Panc1 (cell line): ENCODE data around the gene TMEM81. TPM values are rescaled to one million over a fixed set of nuclear protein-coding genes. Genes with fewer than 3 reads are reported as not detected.

Experiments
- ATAC-seq: fragments of 200-7000 bp; cut with Tn5 transposase; 2 replicates; pipeline ENCODE4 v1.9.1; 2020; ENCODE audit warnings: mild to moderate bottlenecking, moderate library complexity
- BruUV-seq: library from RNA; stranded (reverse); fragments of 400-500 nt; replicated peaks from 2 replicates; lab custom pipeline; 2021; lab: Mats Ljungman, UMichigan
- CTCF ChIA-PET: fragments of 300-600 bp; sonication (Branson Sonifier 250); formaldehyde crosslinking; loops from one replicate; lab custom pipeline; 2022; ENCODE audit warnings: antibody characterized with exemption; lab: Charles Lee
- POLR2A ChIA-PET: fragments of 300-600 bp; sonication (Branson Sonifier 250); formaldehyde crosslinking; loops from one replicate; lab custom pipeline; 2022; ENCODE audit warnings: antibody characterized with exemption; lab: Charles Lee
- DNase-seq: peaks from one replicate; pipeline ENCODE4 v3.0.0-alpha.2; 2010; ENCODE audit warnings: low read depth, low spot score
- H3K27ac ChIP-seq: 2 replicates; pipeline ENCODE4 v1.5.1; 2011; ENCODE audit warnings: mild to moderate bottlenecking, low read length, inconsistent platforms
- H3K27me3 ChIP-seq: fragments of 200-500 bp; sonication (Bioruptor generic); 2 replicates; pipeline ENCODE4 v1.6.0; 2014; ENCODE audit warnings: low read length, inconsistent platforms; ENCODE audit not compliant: control insufficient read depth, insufficient read depth
- H3K36me3 ChIP-seq: fragments of 200-500 bp; sonication (Bioruptor generic); 2 replicates; pipeline ENCODE4 v1.5.1; 2014; ENCODE audit warnings: inconsistent platforms, mild to moderate bottlenecking, low read length, moderate library complexity; ENCODE audit not compliant: control insufficient read depth, insufficient read depth
- H3K4me1 ChIP-seq: 2 replicates; pipeline ENCODE4 v1.5.1; 2011; ENCODE audit warnings: inconsistent platforms, mild to moderate bottlenecking, low read length, moderate library complexity; ENCODE audit not compliant: control insufficient read depth, insufficient read depth
- H3K4me3 ChIP-seq, 2 experiments: 2 replicates each; pipeline ENCODE4 v1.5.1; 2011 to 2012; ENCODE audit warnings: low read depth in 2 of 2, low read length in 2 of 2, mild to moderate bottlenecking in 2 of 2, inconsistent platforms in 1 of 2, moderate library complexity in 1 of 2
- H3K9me3 ChIP-seq: fragments of 200-500 bp; sonication (Bioruptor generic); 2 replicates; pipeline ENCODE4 v1.5.1; 2014; ENCODE audit warnings: low read depth, mild to moderate bottlenecking, inconsistent platforms, low read length, moderate library complexity; ENCODE audit not compliant: control insufficient read depth, insufficient read depth
- SIN3A ChIP-seq: IDR thresholded peaks from 2 replicates; pipeline ENCODE4 v1.6.1; 2012; ENCODE audit warnings: low read depth, mild to moderate bottlenecking, low read length, moderate library complexity, borderline replicate concordance; ENCODE audit not compliant: insufficient read depth
- TCF7L2 ChIP-seq: IDR thresholded peaks from 2 replicates; pipeline ENCODE4 v1.6.1; 2011; ENCODE audit warnings: mild to moderate bottlenecking, low read depth, low read length, inconsistent platforms
- in situ Hi-C: cut with HindIII; loops from 2 replicates; pipeline ENCODE4 v1.10.0; 2016; ENCODE audit warnings: low sequenced_read_pairs, low pct_unique_long_range_greater_than_20kb
- intact Hi-C: fragments of 100-400 bp; cut with micrococcal nuclease; formaldehyde crosslinking; loops from one replicate; pipeline ENCODE4 v1.10.0; 2022; ENCODE audit not compliant: unreplicated experiment
- total RNA-seq: library from RNA; stranded (reverse); gene quantifications from one replicate; pipeline ENCODE4 v1.2.1, GENCODE V29; 2021; ENCODE audit not compliant: unreplicated experiment
- TF ChIP-seq, protein P1 (sequence below), 2 experiments: IDR thresholded peaks; 2 replicates each; pipeline ENCODE4 v1.6.1; 2011 to 2012; ENCODE audit warnings: low read depth in 2 of 2, control low read depth in 1 of 2, low read length in 1 of 2, mild to moderate bottlenecking in 1 of 2, moderate library complexity in 1 of 2; ENCODE audit not compliant: insufficient read depth in 1 of 2

TMEM81 gene
- total RNA-seq, 1 experiment from 2014 or later: 4.0 TPM

- H3K4me1 ChIP-seq: no peaks in the 10 kb centered on the region
- DNase-seq (no peak), ATAC-seq (no peak)
- ChIA-PET CTCF (no interaction called here), POLR2A (no interaction called here)
- no peak overlapping the region for H3K27ac ChIP-seq
- BruUV-seq: no TSS peak
- no peaks in the 10 kb centered on the region for H3K36me3 ChIP-seq
- peaks cover 15% of the 10 kb centered on the region for H3K27me3 ChIP-seq
- no peak overlapping the region for H3K4me3 ChIP-seq
- intact Hi-C loops (no loop called here), in situ Hi-C loops (no loop called here)
- H3K9me3 ChIP-seq: no peaks in the 10 kb centered on the region
- TF ChIP-seq, protein P1, sequence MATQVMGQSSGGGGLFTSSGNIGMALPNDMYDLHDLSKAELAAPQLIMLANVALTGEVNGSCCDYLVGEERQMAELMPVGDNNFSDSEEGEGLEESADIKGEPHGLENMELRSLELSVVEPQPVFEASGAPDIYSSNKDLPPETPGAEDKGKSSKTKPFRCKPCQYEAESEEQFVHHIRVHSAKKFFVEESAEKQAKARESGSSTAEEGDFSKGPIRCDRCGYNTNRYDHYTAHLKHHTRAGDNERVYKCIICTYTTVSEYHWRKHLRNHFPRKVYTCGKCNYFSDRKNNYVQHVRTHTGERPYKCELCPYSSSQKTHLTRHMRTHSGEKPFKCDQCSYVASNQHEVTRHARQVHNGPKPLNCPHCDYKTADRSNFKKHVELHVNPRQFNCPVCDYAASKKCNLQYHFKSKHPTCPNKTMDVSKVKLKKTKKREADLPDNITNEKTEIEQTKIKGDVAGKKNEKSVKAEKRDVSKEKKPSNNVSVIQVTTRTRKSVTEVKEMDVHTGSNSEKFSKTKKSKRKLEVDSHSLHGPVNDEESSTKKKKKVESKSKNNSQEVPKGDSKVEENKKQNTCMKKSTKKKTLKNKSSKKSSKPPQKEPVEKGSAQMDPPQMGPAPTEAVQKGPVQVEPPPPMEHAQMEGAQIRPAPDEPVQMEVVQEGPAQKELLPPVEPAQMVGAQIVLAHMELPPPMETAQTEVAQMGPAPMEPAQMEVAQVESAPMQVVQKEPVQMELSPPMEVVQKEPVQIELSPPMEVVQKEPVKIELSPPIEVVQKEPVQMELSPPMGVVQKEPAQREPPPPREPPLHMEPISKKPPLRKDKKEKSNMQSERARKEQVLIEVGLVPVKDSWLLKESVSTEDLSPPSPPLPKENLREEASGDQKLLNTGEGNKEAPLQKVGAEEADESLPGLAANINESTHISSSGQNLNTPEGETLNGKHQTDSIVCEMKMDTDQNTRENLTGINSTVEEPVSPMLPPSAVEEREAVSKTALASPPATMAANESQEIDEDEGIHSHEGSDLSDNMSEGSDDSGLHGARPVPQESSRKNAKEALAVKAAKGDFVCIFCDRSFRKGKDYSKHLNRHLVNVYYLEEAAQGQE (IDR thresholded peaks at IDR 0.05; ENCODE audit: insufficient read depth in 1 of 2, low read depth in 2 of 2, low read length in 1 of 2): no peak
These were observed 40.4 kb downstream of the TMEM81 start for GRCh38 chr1:205043866-205044265.

DNA sequence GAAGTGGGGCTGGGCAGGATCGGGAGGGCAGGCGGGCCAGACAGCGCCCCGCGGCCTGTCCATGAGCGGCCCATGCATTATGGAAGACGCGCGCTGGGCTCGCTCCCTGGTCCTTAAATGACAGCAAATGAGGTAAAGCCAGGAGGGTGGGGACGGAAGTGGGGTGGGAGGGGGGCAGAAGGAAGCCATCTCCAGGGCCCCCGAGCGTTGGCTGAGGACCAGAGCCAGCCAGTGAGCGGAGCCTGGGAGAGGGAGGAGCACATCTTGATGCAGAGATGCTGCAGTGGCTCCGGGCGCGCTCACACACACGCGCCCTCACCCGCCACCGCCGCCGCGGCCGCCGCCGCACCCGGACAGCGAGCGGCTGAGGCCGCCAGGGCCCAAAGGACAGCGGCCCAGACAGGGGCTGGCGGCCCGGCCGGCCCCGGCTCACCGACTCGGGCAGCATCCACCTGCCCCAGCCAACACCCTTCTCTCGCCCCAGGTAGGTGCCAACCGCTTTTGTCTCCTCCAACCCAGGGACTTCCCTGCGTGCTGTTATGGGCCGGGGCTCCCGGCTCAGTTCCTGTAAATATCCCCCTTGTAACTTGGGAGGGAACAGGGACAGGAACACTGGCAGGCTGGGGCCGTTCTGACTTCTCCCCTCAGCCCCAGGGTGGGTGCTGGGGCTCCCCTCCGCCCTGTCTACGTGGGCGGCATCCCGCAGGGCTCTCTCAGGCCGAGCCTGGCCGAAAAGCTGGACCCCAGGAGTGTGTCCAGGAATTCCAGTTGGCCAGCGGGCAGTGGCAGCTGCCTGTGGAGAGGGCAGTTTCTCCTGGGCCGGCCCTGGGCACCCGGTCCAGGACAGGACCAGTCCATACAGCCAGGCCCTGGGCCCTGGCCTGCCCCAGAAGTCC, 41.1 kb downstream of the TMEM81 start, which contains the start of gene CNTN2:
Gene CNTN2 (plus strand): TSS at position 302 of the 896 bp plus-strand sequence. CDS start 9,974 bp downstream, outside the sequence.
- no peaks in the 10 kb centered on the region for H3K36me3 ChIP-seq
- H3K4me1 ChIP-seq: no peaks in the 10 kb centered on the region
- H3K27me3 ChIP-seq: peaks cover 15% of the 10 kb centered on the region
- POLR2A ChIA-PET: no interaction called here
- CTCF ChIA-PET: no interaction called here
- H3K9me3 ChIP-seq: no peaks in the 10 kb centered on the region
- BruUV-seq: no TSS peak
- TF ChIP-seq SIN3A (no peak), TCF7L2 (no peak)
- TF ChIP-seq, protein P1 (IDR thresholded peaks at IDR 0.05; ENCODE audit: insufficient read depth in 1 of 2, low read depth in 2 of 2, low read length in 1 of 2): no peak
- ATAC-seq: peak; percentile 60
- H3K4me3 ChIP-seq: no peak within 1 kb of the TSS
- no peak within 1 kb of the TSS for H3K27ac ChIP-seq
- intact Hi-C loops: no loop called here
- in situ Hi-C loops: no loop called here
- DNase-seq: no peak
